ENCODE measurements around the gene IL15RA. TPM values are rescaled to one million over a fixed set of nuclear protein-coding genes. Genes with fewer than 3 reads are reported as not detected.

Gene IL15RA
- total RNA-seq, 2 experiments from 2014 or later, result 23.5 to 25.1 TPM

DNA sequence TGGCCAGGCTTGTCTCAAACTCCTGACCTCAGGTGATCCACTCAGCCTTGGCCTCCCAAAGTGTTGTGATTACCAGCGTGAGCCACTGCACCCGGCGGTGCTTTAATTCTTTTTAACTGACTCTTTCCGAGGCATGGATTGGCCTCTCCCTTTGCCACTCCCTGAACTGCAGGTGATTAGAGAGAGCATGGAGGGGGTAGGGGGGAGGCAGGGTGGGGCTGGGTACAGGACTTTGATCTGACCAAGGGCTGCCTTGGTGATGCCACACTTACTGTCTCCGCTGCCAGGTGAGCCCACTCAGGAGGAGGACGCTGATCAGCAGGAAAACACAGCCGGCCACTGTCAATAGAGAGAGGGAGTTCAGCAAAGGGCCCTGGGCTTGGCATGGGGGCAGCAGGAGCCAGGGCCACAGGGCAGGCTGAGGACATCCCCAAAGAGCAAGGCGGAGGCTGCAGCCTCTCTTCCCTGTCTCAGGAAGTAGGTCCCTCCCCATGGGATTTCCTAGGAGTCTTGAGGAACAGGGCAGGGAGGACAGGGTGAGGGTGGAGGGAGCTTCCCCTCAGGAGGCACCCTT, 40.5 kb upstream of the IL15RA start:
- no peak for ATAC-seq
- H3K27ac Mint-ChIP-seq, result no peak overlapping the region
- no peaks in the 10 kb centered on the region for H3K9me3 Mint-ChIP-seq
- DNase-seq, result no peak
- ChIA-PET CTCF (no interaction called here), POLR2A (interaction anchor here (1.5 to 2.3 kb wide), 4 partner anchors 9 to 41 kb away, joined by 4 to 9 read pairs (median 6); partner anchors contain the start of gene IL15RA)
- intact Hi-C loops (cut with micrococcal nuclease), result no loop called here
- H3K4me1 Mint-ChIP-seq (ENCODE audit: low read depth), result peaks cover 77% of the 10 kb centered on the region
- no peak overlapping the region for H3K4me3 Mint-ChIP-seq
- H3K36me3 Mint-ChIP-seq (ENCODE audit: low read depth), result peaks cover 96% of the 10 kb centered on the region
- H3K27me3 Mint-ChIP-seq, result no peaks in the 10 kb centered on the region
- TF ChIP-seq, protein P1, sequence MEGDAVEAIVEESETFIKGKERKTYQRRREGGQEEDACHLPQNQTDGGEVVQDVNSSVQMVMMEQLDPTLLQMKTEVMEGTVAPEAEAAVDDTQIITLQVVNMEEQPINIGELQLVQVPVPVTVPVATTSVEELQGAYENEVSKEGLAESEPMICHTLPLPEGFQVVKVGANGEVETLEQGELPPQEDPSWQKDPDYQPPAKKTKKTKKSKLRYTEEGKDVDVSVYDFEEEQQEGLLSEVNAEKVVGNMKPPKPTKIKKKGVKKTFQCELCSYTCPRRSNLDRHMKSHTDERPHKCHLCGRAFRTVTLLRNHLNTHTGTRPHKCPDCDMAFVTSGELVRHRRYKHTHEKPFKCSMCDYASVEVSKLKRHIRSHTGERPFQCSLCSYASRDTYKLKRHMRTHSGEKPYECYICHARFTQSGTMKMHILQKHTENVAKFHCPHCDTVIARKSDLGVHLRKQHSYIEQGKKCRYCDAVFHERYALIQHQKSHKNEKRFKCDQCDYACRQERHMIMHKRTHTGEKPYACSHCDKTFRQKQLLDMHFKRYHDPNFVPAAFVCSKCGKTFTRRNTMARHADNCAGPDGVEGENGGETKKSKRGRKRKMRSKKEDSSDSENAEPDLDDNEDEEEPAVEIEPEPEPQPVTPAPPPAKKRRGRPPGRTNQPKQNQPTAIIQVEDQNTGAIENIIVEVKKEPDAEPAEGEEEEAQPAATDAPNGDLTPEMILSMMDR (IDR thresholded peaks at IDR 0.05), result no peak

DNA sequence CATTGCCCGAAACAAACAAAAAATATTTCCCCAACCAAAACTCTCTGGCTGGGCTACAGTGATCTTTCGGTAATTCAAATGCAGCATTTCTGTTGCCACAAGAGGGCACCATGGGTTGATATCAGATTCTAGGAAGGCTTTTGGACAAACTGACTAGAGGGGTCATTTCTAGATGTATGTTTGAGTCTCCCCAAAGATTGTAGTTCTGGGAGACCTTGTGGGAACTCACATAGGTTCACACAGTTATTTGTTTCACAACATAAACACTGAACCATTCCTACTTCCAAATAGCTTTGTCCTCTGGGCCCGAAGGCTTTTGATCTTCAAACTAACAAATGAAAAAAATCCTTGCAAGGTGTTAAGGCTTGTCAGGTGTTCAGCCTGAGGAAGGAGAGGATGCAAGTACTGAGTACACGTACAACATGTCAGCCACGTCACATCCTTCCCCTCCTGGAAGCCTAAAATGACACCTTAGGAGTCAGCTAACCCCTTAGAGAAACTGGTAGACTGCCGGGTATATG, 37.0 kb upstream of the IL15RA start:
- ChIA-PET POLR2A (interaction anchor here (1.1 to 3.0 kb wide), 6 partner anchors 26 to 46 kb away, joined by 3 to 20 read pairs (median 4); partner anchors contain the start of gene IL15RA), CTCF (interaction anchor here (0.7 to 2.8 kb wide), 21 partner anchors 9 to 387 kb away, joined by 3 to 16 read pairs (median 5); partner anchors contain the start of gene IL15RA)
- DNase-seq, result peak; percentile 83
- no peaks in the 10 kb centered on the region for H3K27me3 Mint-ChIP-seq
- peak overlapping the region; percentile 89 for H3K27ac Mint-ChIP-seq
- TF ChIP-seq, protein P1 (IDR thresholded peaks at IDR 0.05), result peak; percentile 70
- no peaks in the 10 kb centered on the region for H3K9me3 Mint-ChIP-seq
- peak; percentile 76 for ATAC-seq
- H3K36me3 Mint-ChIP-seq (ENCODE audit: low read depth), result peaks cover 79% of the 10 kb centered on the region
- H3K4me1 Mint-ChIP-seq (ENCODE audit: low read depth), result peaks cover 69% of the 10 kb centered on the region
- no peak overlapping the region for H3K4me3 Mint-ChIP-seq
- intact Hi-C loops (cut with micrococcal nuclease), result loop anchor here (2.0 kb wide), 1 partner anchor 30 kb away; no protein-coding TSS in a partner anchor

DNA sequence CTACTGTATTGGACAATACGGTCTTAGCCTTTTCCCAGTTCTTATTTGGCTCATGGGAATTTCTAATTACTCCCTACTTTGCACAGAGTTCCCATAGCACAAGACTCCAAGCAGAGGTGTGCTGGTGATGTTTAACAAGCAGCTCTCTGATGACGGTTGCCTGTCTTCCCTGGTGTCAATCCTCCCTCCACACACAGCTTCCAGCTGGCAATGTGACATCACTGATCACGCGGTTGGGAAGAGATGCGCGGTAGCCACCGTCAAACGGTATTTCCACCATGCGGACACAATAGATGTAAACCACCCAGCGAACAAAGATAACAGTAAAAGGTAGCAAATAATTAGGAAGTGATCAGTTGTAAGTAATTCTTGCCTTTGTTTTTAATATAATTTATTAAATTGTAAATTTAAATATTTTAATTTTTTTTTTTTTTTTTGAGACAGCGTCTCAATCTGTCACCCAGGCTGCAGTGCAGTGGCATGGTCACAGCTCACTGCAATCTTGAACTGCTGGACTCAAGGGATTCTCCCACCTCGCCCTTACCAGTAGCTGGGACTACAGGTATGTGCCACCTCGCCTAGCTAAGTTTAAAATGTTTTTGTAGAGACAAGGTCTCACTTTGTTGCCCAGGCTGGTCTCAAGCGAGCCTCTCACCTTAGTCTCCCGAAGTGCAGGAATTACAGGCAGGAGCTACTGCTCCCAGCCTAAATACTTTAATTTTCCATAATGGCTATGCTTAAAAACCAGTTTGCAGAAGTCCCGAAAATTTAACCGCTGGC, 36.3 kb upstream of the IL15RA start:
- TF ChIP-seq, protein P1 (IDR thresholded peaks at IDR 0.05), result no peak
- DNase-seq (no peak), ATAC-seq (no peak)
- ChIA-PET CTCF (interaction anchor here (0.9 to 2.8 kb wide), 20 partner anchors 10 to 388 kb away, joined by 3 to 16 read pairs (median 6); partner anchors contain the start of gene IL15RA), POLR2A (interaction anchor here (0.7 to 3.0 kb wide), 7 partner anchors 10 to 47 kb away, joined by 3 to 20 read pairs (median 4); partner anchors contain the start of gene IL15RA)
- intact Hi-C loops (cut with micrococcal nuclease), result loop anchor here (2.0 kb wide), 1 partner anchor 31 kb away; no protein-coding TSS in a partner anchor
- peak overlapping the region; percentile 89 for H3K27ac Mint-ChIP-seq
- no peaks in the 10 kb centered on the region for H3K27me3 Mint-ChIP-seq
- peaks cover 75% of the 10 kb centered on the region for H3K36me3 Mint-ChIP-seq (ENCODE audit: low read depth)
- peaks cover 65% of the 10 kb centered on the region for H3K4me1 Mint-ChIP-seq (ENCODE audit: low read depth)
- H3K9me3 Mint-ChIP-seq, result peaks cover 3% of the 10 kb centered on the region
- H3K4me3 Mint-ChIP-seq, result no peak overlapping the region

DNA sequence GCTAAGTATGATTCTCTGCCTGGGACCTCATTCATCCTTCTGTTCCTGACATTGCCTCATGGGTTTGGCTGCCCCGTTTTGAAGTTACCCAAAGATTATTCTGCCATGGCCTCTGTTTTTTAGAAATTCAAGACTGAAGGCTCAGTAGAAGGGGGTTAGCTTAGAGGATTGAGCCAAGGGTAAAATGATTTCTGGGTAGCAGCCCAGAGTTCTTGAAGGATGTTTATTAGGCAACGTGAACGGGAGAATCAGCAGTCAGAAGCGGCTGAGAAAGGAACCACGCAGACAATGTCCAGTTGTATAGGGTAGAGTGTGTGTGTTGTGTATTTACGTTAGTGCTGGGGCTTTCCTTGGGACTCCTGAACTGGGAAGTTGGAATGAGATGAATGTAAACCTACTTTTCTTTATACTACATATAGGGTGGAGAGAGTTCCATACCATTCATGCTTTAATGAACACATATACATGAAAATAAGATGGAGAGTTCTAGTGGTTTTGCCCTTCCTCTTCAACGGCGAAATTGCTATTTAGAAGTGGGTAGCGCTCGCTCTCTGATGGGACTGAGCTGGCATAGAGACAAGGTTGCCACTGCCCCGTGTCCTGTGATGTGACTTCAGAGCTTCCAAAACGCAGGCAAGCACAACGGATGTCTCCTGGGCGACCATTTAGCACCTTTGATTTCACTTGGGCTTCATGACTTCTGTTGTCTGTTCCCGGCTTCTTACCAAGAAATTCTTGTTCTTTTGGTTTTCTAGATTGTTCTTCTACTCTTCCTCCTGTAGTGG, 35.0 kb upstream of the IL15RA start:
- POLR2A ChIA-PET, result interaction anchor here (1.2 to 3.1 kb wide), 4 partner anchors 11 to 38 kb away, joined by 3 to 20 read pairs (median 7); partner anchors contain the start of gene IL15RA
- intact Hi-C loops (cut with micrococcal nuclease), result no loop called here
- H3K9me3 Mint-ChIP-seq, result peaks cover 14% of the 10 kb centered on the region

More for the DNA sequence above, 35.0 kb upstream of the IL15RA start:
- ATAC-seq (no peak), DNase-seq (peak; percentile 12)
- TF ChIP-seq, protein P1 (IDR thresholded peaks at IDR 0.05), result no peak
- peak overlapping the region; percentile 55 for H3K27ac Mint-ChIP-seq
- CTCF ChIA-PET, result interaction anchor here (1.9 to 2.8 kb wide), 3 partner anchors 25 to 75 kb away, joined by 6 to 16 read pairs (median 7); no protein-coding TSS in a partner anchor
- peak overlapping the region; percentile 31 for H3K4me3 Mint-ChIP-seq
- peaks cover 58% of the 10 kb centered on the region for H3K4me1 Mint-ChIP-seq (ENCODE audit: low read depth)
- no peaks in the 10 kb centered on the region for H3K27me3 Mint-ChIP-seq
- peaks cover 68% of the 10 kb centered on the region for H3K36me3 Mint-ChIP-seq (ENCODE audit: low read depth)
